Neural cell (in vitro differentiated cells): ENCODE results near the gene PTPRD. TPM values are rescaled to one million over a fixed set of nuclear protein-coding genes. Genes with fewer than 3 reads are reported as not detected.

Experiments
- H2AFZ ChIP-seq: fragments of 200-600, 300-800 bp; sonication (generic), shearing (Covaris generic); 2 replicates; pipeline ENCODE4 v1.6.0; 2014; ENCODE audit warnings: low read depth, mild to moderate bottlenecking, antibody characterized with exemption, low read length, moderate library complexity
- H3F3A ChIP-seq: fragments of 200-600 bp; shearing (Covaris generic); 2 replicates; pipeline ENCODE4 v1.6.1; 2016; ENCODE audit warnings: mild to moderate bottlenecking, moderate library complexity, mixed read lengths, antibody characterized with exemption, low read length; ENCODE audit not compliant: insufficient read depth, poor library complexity, severe bottlenecking
- H3K27ac ChIP-seq: fragments of 200-600, 300-800 bp; sonication (generic), shearing (Covaris generic); 2 replicates; pipeline ENCODE4 v1.5.1; 2014; ENCODE audit warnings: mild to moderate bottlenecking, low read length, moderate library complexity
- H3K27me3 ChIP-seq: fragments of 300-800, 200-600 bp; sonication (generic), shearing (Covaris generic); 2 replicates; pipeline ENCODE4 v1.6.0; 2014; ENCODE audit warnings: mild to moderate bottlenecking, low read depth, low read length, moderate library complexity; ENCODE audit not compliant: insufficient read depth
- H3K36me3 ChIP-seq: fragments of 300-800, 200-600 bp; sonication (generic), shearing (Covaris generic); 2 replicates; pipeline ENCODE4 v1.5.1; 2014; ENCODE audit warnings: mild to moderate bottlenecking, antibody characterized with exemption, low read length, moderate library complexity; ENCODE audit not compliant: insufficient read depth
- H3K4me2 ChIP-seq: fragments of 300-800, 200-600 bp; sonication (generic), shearing (Covaris generic); 2 replicates; pipeline ENCODE4 v1.6.0; 2014; ENCODE audit warnings: mild to moderate bottlenecking, low read length
- H3K4me3 ChIP-seq: fragments of 300-800, 200-600 bp; sonication (generic), shearing (Covaris generic); 2 replicates; pipeline ENCODE4 v1.5.1; 2014; ENCODE audit warnings: mild to moderate bottlenecking, low read length, moderate library complexity
- H3K79me2 ChIP-seq: fragments of 200-600 bp; shearing (Covaris generic); replicated peaks from 2 replicates; pipeline ENCODE4 v1.6.0; 2014; ENCODE audit warnings: mild to moderate bottlenecking, low read length, moderate library complexity; ENCODE audit not compliant: insufficient read depth
- H3K9ac ChIP-seq: fragments of 300-800, 200-600 bp; sonication (generic), shearing (Covaris generic); 2 replicates; pipeline ENCODE4 v1.6.1; 2016; ENCODE audit warnings: mild to moderate bottlenecking, low read length, mixed read lengths
- H3K9me2 ChIP-seq: fragments of 200-600 bp; shearing (Covaris generic); 2 replicates; pipeline ENCODE4 v1.6.1; 2016; ENCODE audit warnings: mild to moderate bottlenecking, low read length, mixed read lengths; ENCODE audit not compliant: insufficient read depth
- H3K9me3 ChIP-seq: fragments of 200-600, 300-800 bp; sonication (generic), shearing (Covaris generic); 2 replicates; pipeline ENCODE4 v1.6.1; 2016; ENCODE audit warnings: mild to moderate bottlenecking, mixed run types, low read length, moderate library complexity, mixed read lengths
- H4K20me1 ChIP-seq: fragments of 200-600 bp; shearing (Covaris generic); 2 replicates; pipeline ENCODE4 v1.6.1; 2016; ENCODE audit warnings: mild to moderate bottlenecking, mixed run types; ENCODE audit not compliant: insufficient read depth
- CTCF ChIP-seq: fragments of 450-650 bp; IDR thresholded peaks from 2 replicates; pipeline ENCODE4 v1.5.1; 2014; ENCODE audit warnings: antibody characterized with exemption, mild to moderate bottlenecking, moderate library complexity; ENCODE audit not compliant: poor library complexity, severe bottlenecking
- EP300 ChIP-seq: fragments of 450-650 bp; conservative IDR thresholded peaks from 2 replicates; pipeline ENCODE4 v1.6.1; 2014; ENCODE audit warnings: antibody characterized with exemption, mild to moderate bottlenecking, moderate library complexity; ENCODE audit not compliant: poor library complexity, severe bottlenecking
- EZH2 ChIP-seq: fragments of 200-600, 300-800 bp; shearing (Covaris generic), sonication (generic); IDR thresholded peaks from 2 replicates; pipeline ENCODE4 v1.6.1; 2014; ENCODE audit warnings: antibody characterized with exemption, low read length, borderline replicate concordance, mild to moderate bottlenecking; ENCODE audit not compliant: insufficient read depth, poor library complexity, severe bottlenecking
- MXI1 ChIP-seq: fragments of 450-650 bp; conservative IDR thresholded peaks from 2 replicates; pipeline ENCODE4 v1.6.1; 2014; ENCODE audit warnings: antibody characterized with exemption, mild to moderate bottlenecking; ENCODE audit not compliant: poor library complexity, severe bottlenecking
- POLR2AphosphoS5 ChIP-seq: IDR thresholded peaks from 2 replicates; pipeline ENCODE4 v1.6.1; 2012
- RAD21 ChIP-seq: fragments of 450-650 bp; conservative IDR thresholded peaks from 2 replicates; pipeline ENCODE4 v1.6.1; 2014; ENCODE audit warnings: antibody characterized with exemption, mild to moderate bottlenecking, moderate library complexity
- REST ChIP-seq: IDR thresholded peaks from 2 replicates; pipeline ENCODE4 v1.6.1; 2012; ENCODE audit warnings: borderline replicate concordance
- SMC3 ChIP-seq: fragments of 450-650 bp; conservative IDR thresholded peaks from 2 replicates; pipeline ENCODE4 v1.6.1; 2014; ENCODE audit warnings: antibody characterized with exemption, mild to moderate bottlenecking, moderate library complexity; ENCODE audit not compliant: poor library complexity
- TAF1 ChIP-seq: IDR thresholded peaks from 2 replicates; pipeline ENCODE4 v1.6.1; 2012; ENCODE audit warnings: low read depth
- polyA plus RNA-seq: library from polyadenylated mRNA; depleted of rRNA; stranded (reverse); fragments of >200 nt; gene quantifications from 2 replicates; pipeline ENCODE4 v1.2.3, GENCODE V29; 2014

The PTPRD gene
- polyA plus RNA-seq, 1 donor from 2014 or later = 143 TPM

GRCh38 chr9:8850914-8851313, 1761.9 kb downstream of the PTPRD start:
- Histone ChIP-seq H3F3A (peaks cover 5% of the 10 kb centered on the region), H4K20me1 (no peaks in the 10 kb centered on the region), H3K79me2 (peaks cover 99% of the 10 kb centered on the region), H3K9me2 (no peaks in the 10 kb centered on the region), H2AFZ (no peak overlapping the region), H3K4me2 (no peak overlapping the region), H3K27ac (no peak overlapping the region), H3K36me3 (no peaks in the 10 kb centered on the region), H3K9me3 (no peaks in the 10 kb centered on the region), H3K27me3 (no peaks in the 10 kb centered on the region), H3K9ac (no peak overlapping the region), H3K4me3 (no peak overlapping the region)
- TF ChIP-seq RAD21 (no peak), TAF1 (no peak), EZH2 (no peak), SMC3 (no peak), EP300 (no peak), POLR2AphosphoS5 (no peak), CTCF (no peak), MXI1 (no peak), REST (no peak)

- Histone ChIP-seq H3K27ac (no peak overlapping the region), H3K9ac (no peak overlapping the region), H4K20me1 (no peaks in the 10 kb centered on the region), H3K27me3 (no peaks in the 10 kb centered on the region), H3F3A (no peaks in the 10 kb centered on the region), H3K36me3 (no peaks in the 10 kb centered on the region), H3K4me3 (no peak overlapping the region), H3K9me3 (no peaks in the 10 kb centered on the region), H3K79me2 (peaks cover 95% of the 10 kb centered on the region), H3K9me2 (no peaks in the 10 kb centered on the region), H3K4me2 (no peak overlapping the region), H2AFZ (no peak overlapping the region)
- TF ChIP-seq POLR2AphosphoS5 (no peak), CTCF (no peak), TAF1 (no peak), RAD21 (no peak), REST (no peak), MXI1 (no peak), EP300 (no peak), EZH2 (no peak), SMC3 (no peak)
Observed at GRCh38 chr9:8845808-8846207, 1767.0 kb downstream of the PTPRD start.
